ENCODE measurements around the gene SEPTIN2. TPM values are rescaled to one million over a fixed set of nuclear protein-coding genes. Genes with fewer than 3 reads are reported as not detected.
"Not testable (repeated sequence)": the region's sequence is repeated elsewhere in the genome, so short reads cannot be mapped to it uniquely, and the experiment has no call there.

Gene SEPTIN2
- total RNA-seq, 1 experiment from 2014 or later: 271 TPM

- Mint-ChIP-seq H3K4me3 (ENCODE audit: unreplicated experiment) (no peak overlapping the region), H3K4me1 (ENCODE audit: insufficient read depth, unreplicated experiment) (no peaks in the 10 kb centered on the region), H3K36me3 (ENCODE audit: insufficient read depth, unreplicated experiment) (peaks cover 4% of the 10 kb centered on the region), H3K27ac (ENCODE audit: low read depth, unreplicated experiment) (no peak overlapping the region), H3K9me3 (ENCODE audit: unreplicated experiment) (no peaks in the 10 kb centered on the region), H3K27me3 (ENCODE audit: insufficient read depth, unreplicated experiment) (no peaks in the 10 kb centered on the region)
- CTCF ChIA-PET: no interaction called here
- POLR2A ChIA-PET: interaction anchor here (1.7 kb wide), 1 partner anchor 9 kb away, joined by 4 read pairs; no protein-coding TSS in a partner anchor
- TF ChIP-seq CTCF (IDR thresholded peaks at IDR 0.05; ENCODE audit: unreplicated experiment): no peak
- intact Hi-C loops (cut with micrococcal nuclease): no loop called here
- BruUV-seq (replicated peaks): no TSS peak
- no peak for DNase-seq (ENCODE audit: unreplicated experiment)
These were observed 52.9 kb downstream of the SEPTIN2 start for GRCh38 chr2:241368643-241369042.

- POLR2A ChIA-PET: interaction anchor here (0.6 to 1.3 kb wide), 3 partner anchors 9 to 22 kb away, joined by 3 read pairs; no protein-coding TSS in a partner anchor
- no TSS peak for BruUV-seq (replicated peaks)
These were observed 56.8 kb downstream of the SEPTIN2 start for GRCh38 chr2:241372361-241372992.

GRCh38 chr2:241373446-241373845 lies 57.7 kb downstream of the SEPTIN2 start:
- Mint-ChIP-seq H3K27ac (ENCODE audit: low read depth, unreplicated experiment) (no peak overlapping the region), H3K4me1 (ENCODE audit: insufficient read depth, unreplicated experiment) (no peaks in the 10 kb centered on the region)

More at GRCh38 chr2:241372361-241372992, 56.8 kb downstream of the SEPTIN2 start:
- no peak for TF ChIP-seq CTCF (IDR thresholded peaks at IDR 0.05; ENCODE audit: unreplicated experiment)
- peaks cover 34% of the 10 kb centered on the region for H3K36me3 Mint-ChIP-seq (ENCODE audit: insufficient read depth, unreplicated experiment)
- H3K4me3 Mint-ChIP-seq (ENCODE audit: unreplicated experiment): no peak overlapping the region
- intact Hi-C loops (cut with micrococcal nuclease): no loop called here
- CTCF ChIA-PET: no interaction called here
- no peaks in the 10 kb centered on the region for H3K4me1 Mint-ChIP-seq (ENCODE audit: insufficient read depth, unreplicated experiment)
- no peaks in the 10 kb centered on the region for H3K27me3 Mint-ChIP-seq (ENCODE audit: insufficient read depth, unreplicated experiment)
- no peak overlapping the region for H3K27ac Mint-ChIP-seq (ENCODE audit: low read depth, unreplicated experiment)
- DNase-seq (ENCODE audit: unreplicated experiment): no peak
- H3K9me3 Mint-ChIP-seq (ENCODE audit: unreplicated experiment): no peaks in the 10 kb centered on the region

GRCh38 chr2:241373906-241374305 lies 58.2 kb downstream of the SEPTIN2 start:
- H3K4me1 Mint-ChIP-seq (ENCODE audit: insufficient read depth, unreplicated experiment); H3K9me3 Mint-ChIP-seq (ENCODE audit: unreplicated experiment); BruUV-seq (replicated peaks); H3K27me3 Mint-ChIP-seq (ENCODE audit: insufficient read depth, unreplicated experiment); DNase-seq (ENCODE audit: unreplicated experiment); intact Hi-C loops (cut with micrococcal nuclease); H3K4me3 Mint-ChIP-seq (ENCODE audit: unreplicated experiment); H3K27ac Mint-ChIP-seq (ENCODE audit: low read depth, unreplicated experiment): not testable (repeated sequence)
- H3K36me3 Mint-ChIP-seq (ENCODE audit: insufficient read depth, unreplicated experiment): peaks cover 34% of the 10 kb centered on the region
- CTCF ChIA-PET: interaction anchor here (0.6 kb wide), 1 partner anchor 44 kb away, joined by 4 read pairs; no protein-coding TSS in a partner anchor
- POLR2A ChIA-PET: interaction anchor here (0.5 to 0.6 kb wide), 2 partner anchors 19 to 59 kb away, joined by 3 read pairs; no protein-coding TSS in a partner anchor

More at GRCh38 chr2:241373446-241373845, 57.7 kb downstream of the SEPTIN2 start:
- POLR2A ChIA-PET: interaction anchor here (0.5 to 1.3 kb wide), 2 partner anchors 8 to 60 kb away, joined by 3 read pairs; no protein-coding TSS in a partner anchor
- Mint-ChIP-seq H3K4me3 (ENCODE audit: unreplicated experiment) (no peak overlapping the region), H3K36me3 (ENCODE audit: insufficient read depth, unreplicated experiment) (peaks cover 34% of the 10 kb centered on the region), H3K27me3 (ENCODE audit: insufficient read depth, unreplicated experiment) (no peaks in the 10 kb centered on the region), H3K9me3 (ENCODE audit: unreplicated experiment) (no peaks in the 10 kb centered on the region)
- no TSS peak for BruUV-seq (replicated peaks)
- TF ChIP-seq CTCF (IDR thresholded peaks at IDR 0.05; ENCODE audit: unreplicated experiment): no peak
- intact Hi-C loops (cut with micrococcal nuclease): no loop called here
- no peak for DNase-seq (ENCODE audit: unreplicated experiment)
- CTCF ChIA-PET: no interaction called here

All from MCF 10A (cell line).